Chondrocyte (in vitro differentiated cells): ENCODE results near the gene VPS41. TPM values are rescaled to one million over a fixed set of nuclear protein-coding genes. Genes with fewer than 3 reads are reported as not detected.

Experiments
- DNase-seq: peaks from one replicate; pipeline ENCODE4 v3.0.0; 2021; ENCODE audit warnings: mixed read lengths, low spot score
- H3K27ac Mint-ChIP-seq: one replicate; pipeline ENCODE4 v1.8.0; 2021; ENCODE audit warnings: mild to moderate bottlenecking, moderate library complexity, mixed read lengths; ENCODE audit not compliant: unreplicated experiment
- H3K27me3 Mint-ChIP-seq: 2 replicates; pipeline ENCODE4 v1.8.0; 2021; ENCODE audit warnings: low read depth, mixed read lengths
- H3K36me3 Mint-ChIP-seq: 2 replicates; pipeline ENCODE4 v1.8.0; 2021; ENCODE audit warnings: low read depth, mixed read lengths
- H3K4me1 Mint-ChIP-seq: 2 replicates; pipeline ENCODE4 v1.8.0; 2021; ENCODE audit warnings: low read depth, mild to moderate bottlenecking, mixed read lengths
- H3K4me3 Mint-ChIP-seq: one replicate; pipeline ENCODE4 v1.8.0; 2021; ENCODE audit warnings: mild to moderate bottlenecking, moderate library complexity, mixed read lengths; ENCODE audit not compliant: unreplicated experiment
- H3K9me3 Mint-ChIP-seq: 2 replicates; pipeline ENCODE4 v1.8.0; 2021; ENCODE audit warnings: low read depth, mixed read lengths
- CTCF ChIP-seq: fragments of 200-600 bp; sonication (generic); IDR thresholded peaks from 2 replicates; pipeline ENCODE4 v1.5.0; 2021; ENCODE audit warnings: antibody characterized with exemption, mild to moderate bottlenecking, moderate library complexity
- total RNA-seq: library from RNA; stranded (reverse); gene quantifications from 3 replicates; pipeline ENCODE4 v1.2.1, GENCODE V29; 2021

Gene VPS41
- total RNA-seq, 1 donor from 2014 or later, result 83.9 TPM

- peaks cover 7% of the 10 kb centered on the region for H3K4me1 Mint-ChIP-seq
- H3K36me3 Mint-ChIP-seq, result peaks cover 14% of the 10 kb centered on the region
- H3K9me3 Mint-ChIP-seq, result no peaks in the 10 kb centered on the region
- no peak for TF ChIP-seq CTCF
- no peaks in the 10 kb centered on the region for H3K27me3 Mint-ChIP-seq
- H3K27ac Mint-ChIP-seq, result no peak overlapping the region
- H3K4me3 Mint-ChIP-seq, result no peak overlapping the region
- DNase-seq, result no peak
These were observed 177.8 kb downstream of the VPS41 start for GRCh38 chr7:38731215-38731614.

- Mint-ChIP-seq H3K36me3 (peaks cover 19% of the 10 kb centered on the region), H3K4me3 (no peak overlapping the region), H3K27ac (no peak overlapping the region), H3K9me3 (no peaks in the 10 kb centered on the region), H3K27me3 (no peaks in the 10 kb centered on the region), H3K4me1 (peaks cover 7% of the 10 kb centered on the region)
- no peak for TF ChIP-seq CTCF
- DNase-seq, result no peak
These were observed 180.8 kb downstream of the VPS41 start for GRCh38 chr7:38728145-38728544.

- no peak for DNase-seq
- no peak for TF ChIP-seq CTCF
- Mint-ChIP-seq H3K4me1 (peaks cover 7% of the 10 kb centered on the region), H3K27ac (no peak overlapping the region), H3K36me3 (peaks cover 19% of the 10 kb centered on the region), H3K4me3 (no peak overlapping the region), H3K27me3 (no peaks in the 10 kb centered on the region), H3K9me3 (no peaks in the 10 kb centered on the region)
These were observed 181.6 kb downstream of the VPS41 start for GRCh38 chr7:38727184-38727940.

- peaks cover 30% of the 10 kb centered on the region for H3K36me3 Mint-ChIP-seq
- no peak overlapping the region for H3K4me3 Mint-ChIP-seq
- no peaks in the 10 kb centered on the region for H3K4me1 Mint-ChIP-seq
- no peak for DNase-seq
- H3K27ac Mint-ChIP-seq, result no peak overlapping the region
- no peaks in the 10 kb centered on the region for H3K27me3 Mint-ChIP-seq
- no peak for TF ChIP-seq CTCF
- H3K9me3 Mint-ChIP-seq, result no peaks in the 10 kb centered on the region
These were observed 185.7 kb downstream of the VPS41 start for GRCh38 chr7:38723327-38723726.

- H3K27ac Mint-ChIP-seq, result no peak overlapping the region
- H3K27me3 Mint-ChIP-seq, result peaks cover 3% of the 10 kb centered on the region
- H3K36me3 Mint-ChIP-seq, result peaks cover 19% of the 10 kb centered on the region
- peaks cover 8% of the 10 kb centered on the region for H3K9me3 Mint-ChIP-seq
- no peak for TF ChIP-seq CTCF
- no peak for DNase-seq
- H3K4me1 Mint-ChIP-seq, result no peaks in the 10 kb centered on the region
- H3K4me3 Mint-ChIP-seq, result no peak overlapping the region
These were observed 192.6 kb downstream of the VPS41 start for GRCh38 chr7:38716397-38716796.
